GM11168 (cell line): Measurements from ENCODE around the gene AGAP1.

Experiments
- in situ Hi-C: fragments of 300-500 bp; cut with MboI; formaldehyde crosslinking; loops from one replicate; pipeline ENCODE4 v1.12.0; 2022; ENCODE audit warnings: low sequenced_read_pairs; ENCODE audit not compliant: unreplicated experiment

AGAP1 gene

DNA sequence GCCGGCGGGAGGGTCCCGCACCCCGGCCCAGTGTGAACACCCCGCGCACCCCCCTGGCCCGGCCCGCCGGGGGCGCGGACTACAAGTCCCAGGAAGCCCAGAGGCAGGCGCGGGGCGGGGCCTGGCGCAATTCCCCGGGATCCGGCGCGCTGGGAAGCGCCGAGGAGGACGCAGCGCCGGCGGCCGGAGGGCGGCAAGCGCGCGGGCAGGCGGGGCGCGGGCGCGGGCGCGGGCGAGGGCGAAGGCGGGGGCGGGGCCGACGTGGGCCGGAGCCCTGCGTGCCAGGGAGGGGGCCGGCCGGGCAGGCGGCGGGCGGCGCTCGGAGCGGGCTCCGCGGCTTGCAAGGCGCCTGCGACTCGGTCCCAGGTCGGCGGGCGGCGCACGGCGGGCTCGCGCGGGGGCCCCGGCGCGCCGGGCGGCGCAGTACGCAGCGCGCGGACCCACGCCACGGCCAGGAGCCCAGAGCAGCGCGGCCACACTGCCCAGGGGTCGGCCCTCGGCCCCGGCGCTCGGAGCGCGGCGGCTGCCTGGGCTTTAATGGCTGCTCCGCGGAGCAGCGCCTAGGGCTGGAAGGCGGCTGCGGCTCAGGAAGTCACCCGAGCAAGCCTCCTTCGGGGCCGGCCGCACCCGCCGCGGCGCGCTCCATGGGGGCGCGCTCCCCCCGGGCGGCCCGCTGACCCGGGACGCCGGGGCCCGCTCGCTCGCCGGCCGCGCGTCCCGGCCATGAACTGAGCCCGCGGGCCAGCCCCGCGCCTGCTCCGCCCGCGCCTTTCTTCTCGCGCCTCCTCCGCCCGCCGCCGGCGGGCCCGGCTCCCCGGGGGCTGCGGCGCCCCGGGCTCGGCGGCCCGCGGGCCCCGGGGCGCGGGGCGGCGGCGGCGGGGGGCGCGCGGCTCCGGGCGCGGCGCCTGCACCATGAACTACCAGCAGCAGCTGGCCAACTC lies at the start of gene AGAP1:
Gene AGAP1 (plus strand): TSS at position 269 of the 941 bp plus-strand sequence.
- in situ Hi-C loops: no loop called here

DNA sequence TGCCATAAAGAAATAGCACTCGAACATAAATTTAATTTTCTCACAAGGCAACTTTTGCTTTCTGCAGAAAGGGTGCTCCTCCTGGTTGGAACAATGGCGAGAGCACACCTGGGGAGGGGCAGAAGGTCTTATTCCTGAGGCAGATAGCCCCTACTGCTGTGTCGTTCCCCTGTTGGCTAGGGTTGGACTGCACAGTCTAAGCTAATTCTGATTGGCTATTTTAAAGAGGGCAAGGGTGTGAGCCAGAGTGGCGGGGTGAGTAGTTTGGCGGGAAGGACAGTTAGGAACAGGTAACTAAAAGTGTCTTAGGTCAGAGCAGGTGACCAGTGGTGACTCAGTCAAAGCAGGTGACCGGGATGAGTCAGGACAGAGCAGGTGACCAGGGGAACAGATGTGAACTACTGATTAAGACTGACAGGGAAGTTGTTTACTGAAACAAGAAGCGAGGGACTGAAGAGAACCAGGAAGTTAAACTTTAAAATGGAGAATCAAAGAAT lies 49.7 kb upstream of the AGAP1 start:
- in situ Hi-C loops: no loop called here

DNA sequence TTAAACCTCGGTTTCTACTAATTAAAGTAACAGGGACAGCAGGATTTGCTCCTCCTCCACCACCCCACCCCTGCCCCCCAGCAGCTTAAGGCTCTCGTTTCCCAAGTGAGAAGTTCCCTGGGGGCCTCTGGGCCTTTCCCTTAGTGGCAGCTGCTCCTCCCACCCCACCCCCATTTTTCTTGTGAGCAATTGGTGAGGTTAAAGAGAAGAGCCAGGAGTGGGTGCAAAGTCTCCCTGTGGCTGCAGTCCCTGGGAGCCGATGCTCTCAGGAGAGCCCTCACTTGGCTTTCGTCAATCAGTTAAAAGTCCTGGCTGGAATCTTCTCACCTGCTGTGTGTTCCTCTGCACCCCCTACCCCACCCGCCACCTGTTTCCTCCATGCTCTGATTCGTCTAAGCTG lies 48.7 kb upstream of the AGAP1 start:
- in situ Hi-C loops: no loop called here

DNA sequence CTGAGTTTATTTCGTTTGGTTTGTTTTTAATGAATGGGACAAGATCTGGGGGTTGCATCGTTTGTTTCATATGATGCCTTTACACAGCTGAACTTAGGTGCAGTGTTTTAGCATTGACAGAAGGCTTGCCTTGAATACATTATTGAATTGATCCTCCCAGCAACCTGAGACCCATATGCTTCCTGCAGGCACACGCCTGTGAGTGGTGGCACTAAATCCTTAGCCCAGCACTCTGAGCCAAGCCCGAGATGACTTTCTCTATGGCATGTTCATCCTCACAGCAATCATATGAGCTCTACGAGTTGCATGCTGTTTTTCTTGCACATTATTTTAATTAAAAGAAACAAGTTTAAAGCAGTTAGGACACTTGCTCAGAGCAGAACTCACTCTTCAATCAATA lies 47.8 kb upstream of the AGAP1 start:
- in situ Hi-C loops: no loop called here

DNA sequence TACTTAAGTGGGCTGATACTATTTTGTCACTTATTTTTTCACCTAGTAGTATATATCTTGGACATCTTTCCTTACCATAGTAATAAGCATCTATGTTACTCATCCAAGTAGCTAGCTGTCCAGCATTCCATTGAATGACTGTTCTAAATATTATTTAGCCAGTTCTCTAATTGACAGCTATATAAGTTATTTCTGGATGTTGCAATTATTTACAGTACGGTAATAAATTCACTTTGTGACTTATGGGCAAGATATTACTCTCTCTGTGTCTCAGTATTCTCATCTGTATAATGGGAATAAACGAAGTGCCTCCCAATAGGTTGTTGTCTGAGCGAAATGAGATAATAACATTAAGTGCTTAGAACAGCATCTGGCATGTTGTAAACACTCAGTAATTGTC lies 46.6 kb upstream of the AGAP1 start:
- in situ Hi-C loops: no loop called here

DNA sequence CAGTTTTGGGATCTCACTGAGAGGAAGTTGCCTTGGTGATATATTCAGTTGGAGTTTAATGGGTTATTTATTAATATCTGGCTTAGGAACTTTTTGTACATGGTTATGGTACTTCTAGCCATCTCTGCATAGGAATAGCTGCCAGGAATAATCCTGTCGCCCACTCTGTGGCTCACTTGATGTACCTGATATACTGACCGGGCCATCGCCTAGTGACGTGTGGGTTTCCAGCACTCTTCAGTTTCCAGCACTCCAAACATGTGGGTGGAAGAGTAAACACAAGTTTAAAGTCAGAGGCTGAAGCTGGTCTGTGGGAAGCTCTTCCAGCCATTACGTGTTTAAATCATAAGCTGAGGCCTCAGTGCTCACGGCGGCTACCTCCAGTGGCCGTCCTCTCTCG lies 44.3 kb upstream of the AGAP1 start:
- in situ Hi-C loops: no loop called here

DNA sequence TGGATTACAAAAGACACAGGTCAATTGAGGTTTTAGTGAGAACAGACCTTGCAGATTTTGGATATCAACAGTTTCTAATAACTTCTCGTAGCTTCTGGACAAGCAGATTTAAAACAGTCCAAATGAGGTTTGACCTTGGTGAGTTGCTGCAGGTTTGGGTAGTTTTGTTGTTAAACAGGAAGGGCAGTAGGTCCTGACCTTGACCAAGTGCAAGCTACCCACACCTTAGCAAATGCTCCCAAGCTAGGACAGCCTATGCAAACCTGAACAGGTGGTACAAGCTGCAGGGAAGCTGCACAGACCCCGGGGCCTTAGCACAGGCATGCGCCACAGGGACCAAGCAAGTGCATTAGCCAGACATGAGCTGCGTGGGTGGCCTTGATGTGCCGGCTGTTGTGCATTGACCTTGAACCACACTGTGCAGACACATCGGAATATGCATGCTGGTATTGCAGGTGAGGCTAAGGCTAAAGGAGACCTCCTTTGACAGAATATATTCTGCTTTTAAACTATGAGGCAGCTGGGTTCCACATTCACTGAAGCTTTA lies 40.2 kb upstream of the AGAP1 start:
- in situ Hi-C loops: no loop called here

DNA sequence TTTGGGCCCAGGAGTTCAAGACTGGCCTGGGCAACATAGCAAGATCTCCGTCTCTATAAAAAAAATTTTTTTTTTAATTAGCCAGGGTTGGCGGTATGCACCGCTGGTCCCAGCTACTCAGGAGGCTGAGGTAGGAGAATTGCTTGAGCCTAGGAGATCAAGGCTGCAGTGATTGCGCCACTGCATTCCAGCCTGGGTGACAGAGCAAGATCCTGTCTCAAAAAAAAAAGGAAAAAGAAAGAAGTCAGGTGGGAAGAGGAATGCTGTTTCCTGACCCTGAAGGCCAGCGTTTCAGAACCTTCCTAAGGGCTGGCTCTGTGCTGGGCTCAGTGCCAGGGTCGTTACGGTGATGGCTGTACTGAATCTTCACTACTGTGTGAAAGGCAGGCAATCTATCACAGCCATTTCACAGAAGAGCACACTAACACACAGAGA lies 35.0 kb upstream of the AGAP1 start:
- in situ Hi-C loops: no loop called here

DNA sequence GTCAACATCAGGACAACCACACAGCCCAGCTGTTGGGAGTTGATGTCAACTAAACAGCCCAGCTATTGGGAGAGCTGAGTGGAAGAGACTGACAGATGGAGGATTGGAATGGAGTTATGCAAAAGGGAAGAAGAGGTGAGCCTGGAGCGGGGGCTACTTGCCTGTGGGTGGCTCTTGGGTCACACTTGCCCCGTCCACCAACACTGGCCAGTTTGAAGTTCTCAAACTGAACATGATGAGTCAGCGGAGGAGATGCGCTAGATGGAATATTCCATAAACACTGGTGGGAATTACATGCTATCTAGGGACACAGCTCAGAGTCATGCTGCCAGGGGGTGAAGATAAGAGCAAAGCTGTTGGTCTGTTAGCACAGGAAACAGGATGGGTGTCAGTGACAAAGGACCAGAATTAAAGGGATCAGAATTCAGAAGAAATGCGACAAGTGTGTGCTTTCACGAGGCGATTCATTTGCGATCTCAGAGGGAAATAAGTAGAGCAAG lies 33.2 kb upstream of the AGAP1 start:
- in situ Hi-C loops: no loop called here

DNA sequence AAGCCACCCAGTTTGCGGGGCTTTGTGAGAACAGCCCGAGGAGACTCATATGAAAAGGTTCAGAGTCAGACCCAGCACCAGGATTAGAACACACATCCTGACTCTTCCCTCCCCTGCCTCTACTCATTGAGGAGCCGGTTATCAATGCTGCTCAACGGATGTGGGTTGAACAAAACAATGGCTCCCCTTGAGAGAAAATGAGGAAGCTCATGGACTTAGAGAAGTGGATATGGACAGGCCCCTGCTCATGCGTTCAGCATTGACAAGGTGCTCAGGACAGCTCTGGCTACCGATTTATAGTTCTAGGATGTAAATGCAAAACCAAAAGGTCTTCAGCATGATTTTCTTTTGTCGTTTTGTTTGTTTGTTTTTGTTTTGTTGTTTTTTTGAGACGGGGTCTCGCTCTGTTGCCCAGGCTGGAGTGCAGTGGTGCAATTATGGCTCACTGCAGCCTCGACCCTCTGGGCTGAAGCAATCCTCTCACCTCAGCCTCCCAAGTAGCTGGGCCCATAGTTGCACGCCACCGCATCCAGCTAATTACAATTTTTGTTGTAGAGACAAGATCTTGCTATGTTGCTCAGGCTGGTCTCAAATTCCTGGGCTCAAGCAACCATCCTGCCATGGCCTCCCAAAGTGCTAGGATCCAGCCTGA lies 32.0 kb upstream of the AGAP1 start:
- in situ Hi-C loops: no loop called here

DNA sequence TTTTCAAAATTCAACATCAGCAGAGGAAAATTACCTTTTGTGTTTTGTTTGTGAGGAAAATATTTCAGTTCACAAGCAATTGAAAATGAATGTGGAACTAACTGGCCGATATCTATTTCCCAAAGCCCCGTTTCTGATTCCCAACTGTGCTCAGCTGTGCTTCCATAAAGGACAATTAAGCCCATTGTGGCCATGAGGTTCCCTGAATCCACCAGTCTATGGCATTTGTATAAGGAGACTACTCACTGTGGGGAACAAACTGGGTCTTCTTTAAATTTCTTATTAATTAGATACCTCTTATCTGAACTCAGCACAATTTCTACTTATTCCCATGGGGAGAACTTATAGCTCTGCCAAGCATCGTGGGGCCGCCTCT lies 31.4 kb upstream of the AGAP1 start:
- in situ Hi-C loops: no loop called here

DNA sequence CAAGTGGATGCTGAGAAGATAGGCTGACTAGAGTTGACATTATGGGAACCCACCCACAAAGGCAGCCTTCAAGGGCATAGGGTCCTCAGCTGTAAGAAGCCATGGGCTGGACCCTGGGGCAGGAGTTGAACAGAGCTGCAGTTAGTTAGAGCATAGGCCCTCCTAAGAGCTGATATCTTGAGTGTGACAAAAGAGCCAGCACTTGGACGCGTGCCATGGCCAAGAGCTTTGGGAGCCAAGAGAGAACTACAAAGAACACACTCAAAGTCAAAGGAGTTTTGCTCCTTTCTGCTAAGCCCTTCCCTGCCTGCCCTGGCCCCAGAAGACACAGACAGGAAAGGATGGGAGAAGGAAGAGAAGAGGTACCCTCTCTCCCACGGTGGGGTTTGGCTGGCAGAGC lies 29.9 kb upstream of the AGAP1 start:
- in situ Hi-C loops: no loop called here

DNA sequence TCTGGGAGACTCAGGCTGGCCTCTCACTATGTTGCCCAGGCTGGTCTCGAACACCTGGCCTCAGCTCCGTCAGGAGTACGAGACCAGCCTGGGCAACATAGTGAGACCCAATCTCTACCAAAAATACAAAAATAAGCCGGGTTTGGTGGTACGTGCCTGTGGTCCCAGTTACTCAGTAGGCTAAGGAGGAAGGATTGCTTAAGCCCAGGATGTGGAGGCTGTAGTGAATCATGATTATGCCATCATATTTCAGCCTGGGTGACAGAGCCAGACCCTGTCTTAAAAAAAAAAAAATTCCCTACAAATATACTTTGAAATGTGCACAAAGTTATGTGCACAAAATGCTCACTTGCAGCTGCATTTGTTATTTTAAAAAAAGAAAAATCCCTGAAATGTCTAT lies 26.3 kb upstream of the AGAP1 start:
- in situ Hi-C loops: no loop called here

DNA sequence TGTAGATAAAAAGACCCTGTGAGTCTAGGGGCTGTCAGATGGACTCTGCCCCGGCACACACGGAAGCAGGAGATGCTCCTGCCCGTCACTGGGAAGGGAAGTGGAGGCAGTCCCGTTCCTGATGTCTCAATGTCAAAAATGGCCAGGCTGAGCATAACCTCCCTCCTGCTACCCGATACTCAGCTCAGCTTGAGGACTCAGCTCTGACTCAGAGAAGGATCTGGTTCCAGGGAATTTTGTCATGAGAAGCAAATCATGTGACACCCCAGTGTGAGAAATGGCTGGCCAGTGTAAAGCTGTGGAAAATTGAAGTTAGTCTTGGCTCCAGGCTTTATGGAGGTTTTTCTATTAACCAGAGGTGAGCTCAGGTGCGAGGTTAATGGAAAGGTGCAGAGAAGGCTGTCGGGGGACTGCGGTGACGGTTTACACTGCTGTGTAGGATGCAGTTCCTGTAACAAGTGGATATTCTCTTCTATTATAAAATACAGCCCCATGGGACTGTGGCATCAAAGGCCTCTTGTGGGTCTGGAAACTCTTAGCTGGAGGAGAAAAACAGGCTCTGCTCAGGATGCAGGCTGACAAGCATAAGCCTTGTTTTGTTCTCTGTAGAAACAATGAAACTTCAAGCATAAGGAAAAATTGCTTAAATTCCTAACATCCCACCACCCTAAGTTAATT lies 24.7 kb upstream of the AGAP1 start:
- in situ Hi-C loops: no loop called here

DNA sequence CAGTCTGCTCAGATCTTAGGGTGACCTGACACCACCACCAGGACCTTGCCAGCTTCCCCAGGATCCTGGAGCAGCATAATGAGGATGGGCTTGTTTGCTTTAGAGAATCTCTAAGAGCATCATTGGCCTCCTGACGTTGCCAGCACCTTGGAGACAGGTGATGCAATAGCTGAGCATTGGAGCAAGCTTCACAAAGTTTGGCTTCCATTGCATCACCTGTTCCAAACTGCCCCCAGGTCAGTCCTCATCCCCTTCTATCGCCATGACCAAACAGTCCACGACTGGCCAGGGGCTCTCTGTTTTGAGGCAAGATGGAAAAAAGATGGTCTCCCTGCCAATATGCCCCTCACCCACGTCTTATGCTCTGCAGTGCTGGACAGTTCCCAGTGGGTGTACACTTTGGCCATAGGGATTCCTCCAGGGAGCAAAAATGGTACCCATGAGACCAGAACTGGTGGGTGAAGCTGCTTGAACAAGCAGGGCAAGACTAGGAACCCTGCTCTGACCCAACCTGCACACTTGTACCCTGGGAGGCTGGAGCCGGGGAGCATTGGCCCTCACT lies 22.6 kb upstream of the AGAP1 start:
- in situ Hi-C loops: no loop called here

DNA sequence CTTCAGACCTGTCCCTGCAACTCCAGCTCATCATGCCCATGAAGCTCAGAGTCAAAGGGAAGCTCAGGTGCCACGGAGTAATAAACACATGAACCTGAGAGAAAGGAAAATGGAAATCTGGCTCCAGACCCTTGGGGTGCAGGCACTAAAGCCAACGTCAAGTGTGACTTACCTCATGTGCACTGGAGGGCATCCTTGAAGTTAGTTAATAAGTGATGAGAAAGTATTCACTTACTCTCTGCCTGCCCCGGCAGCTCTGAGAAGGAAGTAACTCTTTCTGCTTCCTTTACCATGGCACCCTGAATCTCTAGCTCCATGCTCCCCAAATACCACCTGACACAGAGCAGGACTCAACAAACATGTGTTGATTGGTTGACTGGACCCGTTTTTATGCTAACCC lies 21.4 kb upstream of the AGAP1 start:
- in situ Hi-C loops: no loop called here

DNA sequence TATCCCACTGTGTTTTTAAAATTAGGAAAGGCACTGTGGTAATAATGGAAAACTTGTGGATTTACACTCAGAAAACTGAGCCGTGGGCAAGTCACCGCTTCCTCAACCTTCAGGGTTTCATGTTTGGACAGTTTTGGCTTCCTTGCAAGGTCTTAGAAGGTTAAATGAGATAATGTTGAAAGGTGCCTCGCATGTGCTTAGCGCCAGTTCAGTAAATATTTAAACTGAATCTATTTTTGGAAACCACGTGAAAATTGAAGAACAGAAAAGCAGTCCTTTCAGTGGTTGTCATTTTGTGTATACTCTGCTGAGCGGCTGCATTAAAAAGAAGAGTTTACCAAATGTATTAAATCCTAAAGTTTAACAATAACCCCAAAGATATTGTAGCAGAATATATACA lies 15.2 kb upstream of the AGAP1 start:
- in situ Hi-C loops: no loop called here

DNA sequence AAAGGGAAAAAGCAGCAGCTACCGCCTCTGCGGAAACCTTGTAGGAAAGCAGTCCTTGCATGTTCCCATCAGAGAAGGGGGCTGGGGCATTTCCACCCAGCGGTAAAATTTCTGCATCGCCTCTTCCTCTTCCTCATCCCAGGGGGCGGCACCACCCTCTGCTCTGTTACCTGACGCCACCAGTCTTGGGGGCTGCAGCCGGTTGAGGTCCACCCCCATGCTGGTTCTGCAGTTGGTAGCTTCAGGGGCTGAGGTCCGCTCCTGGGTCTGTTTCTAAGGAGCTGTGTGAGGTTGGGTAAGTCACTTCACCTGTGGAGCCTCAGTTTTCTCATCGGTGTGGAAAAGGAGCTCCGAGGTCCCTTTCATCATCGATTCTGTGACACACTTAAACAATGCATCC lies 14.2 kb upstream of the AGAP1 start:
- in situ Hi-C loops: no loop called here

DNA sequence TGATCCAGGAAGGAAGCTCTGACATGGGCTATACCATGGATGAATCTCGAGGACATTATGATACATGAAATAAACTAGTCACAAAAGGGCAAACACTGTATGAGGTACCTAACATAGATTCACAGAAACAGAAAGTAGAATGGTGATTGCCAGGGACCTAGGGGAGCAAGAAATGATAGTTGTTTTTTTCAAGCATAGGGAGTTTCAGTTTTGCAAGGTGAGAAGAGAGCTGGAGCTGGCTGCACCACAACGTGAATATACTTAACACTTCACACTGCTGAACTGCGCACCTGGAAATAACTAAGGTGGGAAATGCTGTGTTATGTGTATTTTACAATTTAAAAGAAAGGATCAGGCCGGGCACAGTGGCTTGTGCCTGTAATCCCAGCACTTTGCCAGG lies 13.2 kb upstream of the AGAP1 start:
- in situ Hi-C loops: no loop called here

DNA sequence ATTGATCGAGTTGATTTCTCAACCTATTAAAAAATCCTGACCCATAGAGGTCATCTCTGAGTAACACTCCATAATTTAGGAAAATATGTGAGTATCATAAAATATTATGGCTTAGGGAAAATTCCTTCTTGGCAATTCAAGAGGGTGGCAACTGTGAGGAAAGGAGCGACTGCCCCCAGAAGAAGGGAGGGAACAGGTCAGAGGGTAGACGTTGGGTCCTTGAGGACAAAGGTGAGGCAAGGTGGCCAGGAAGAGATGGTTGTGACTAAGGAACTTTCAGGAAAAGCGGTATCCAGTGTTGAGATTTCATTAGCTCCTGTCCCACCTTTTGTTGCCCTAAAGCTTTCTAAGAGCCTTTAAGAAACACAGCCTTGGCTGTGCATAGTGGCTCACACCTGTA lies 10.5 kb upstream of the AGAP1 start:
- in situ Hi-C loops: no loop called here
